HepG2 (cell line): ENCODE measurements around the gene POLR3GL. TPM values are rescaled to one million over a fixed set of nuclear protein-coding genes. Genes with fewer than 3 reads are reported as not detected.

Experiments used
- CBFB ChIP-seq: sonication (generic); formaldehyde crosslinking; IDR thresholded peaks from 2 replicates; pipeline ENCODE4 v1.4.0; 2020; ENCODE audit warnings: missing genetic modification reagents
- CCDC6 ChIP-seq: sonication (generic); formaldehyde crosslinking; IDR thresholded peaks from 2 replicates; pipeline ENCODE4 v1.8.1; 2022; ENCODE audit warnings: mild to moderate bottlenecking, missing genetic modification reagents, moderate library complexity
- FOXP1 ChIP-seq, 2 experiments: fragments of 450-650 bp in 1 of 2; IDR thresholded peaks; 2 replicates each; pipeline ENCODE4 v1.6.1; 2017 to 2018; ENCODE audit warnings: antibody characterized with exemption in 1 of 2
- FOXP4 ChIP-seq: sonication (generic); formaldehyde crosslinking; IDR thresholded peaks from 2 replicates; pipeline ENCODE4 v1.4.0; 2020; ENCODE audit warnings: missing genetic modification reagents
- GLI4 ChIP-seq: sonication (generic); formaldehyde crosslinking; IDR thresholded peaks from 2 replicates; pipeline ENCODE4 v1.5.1; 2020; ENCODE audit warnings: missing genetic modification reagents, mild to moderate bottlenecking, moderate library complexity, borderline replicate concordance
- HDAC6 ChIP-seq: fragments of 200-600 bp; sonication (generic); IDR thresholded peaks from 2 replicates; pipeline ENCODE4 v1.7.0; 2017; ENCODE audit warnings: mild to moderate bottlenecking, antibody characterized with exemption, low read length, low read depth
- POLR2G ChIP-seq: fragments of 200-400 bp; formaldehyde crosslinking; IDR thresholded peaks from 2 replicates; pipeline ENCODE4 v1.6.1; 2018; ENCODE audit warnings: mild to moderate bottlenecking, low read depth, low read length, moderate library complexity
- RBM39 ChIP-seq: fragments of 200-400 bp; formaldehyde crosslinking; IDR thresholded peaks from one replicate; pipeline ENCODE4 v1.6.1; 2018; ENCODE audit warnings: antibody characterized with exemption, mild to moderate bottlenecking, low read depth, low read length; ENCODE audit not compliant: poor library complexity, severe bottlenecking
- RCOR2 ChIP-seq: IDR thresholded peaks from 2 replicates; pipeline ENCODE4 v1.6.1; 2016; ENCODE audit warnings: missing biosample characterization, missing genetic modification reagents
- REXO4 ChIP-seq: sonication (generic); formaldehyde crosslinking; IDR thresholded peaks from 2 replicates; pipeline ENCODE4 v1.8.0; 2022; ENCODE audit warnings: missing genetic modification reagents, mild to moderate bottlenecking, borderline replicate concordance
- ZBTB39 ChIP-seq: sonication (generic); formaldehyde crosslinking; IDR thresholded peaks from 2 replicates; pipeline ENCODE4 v1.5.0; 2020; ENCODE audit warnings: missing genetic modification reagents
- ZBTB42 ChIP-seq: sonication (generic); formaldehyde crosslinking; IDR thresholded peaks from 2 replicates; pipeline ENCODE4 v1.5.0; 2020; ENCODE audit warnings: mild to moderate bottlenecking, missing genetic modification reagents
- ZC3H13 ChIP-seq: sonication (generic); formaldehyde crosslinking; IDR thresholded peaks from 2 replicates; pipeline ENCODE4 v1.8.1; 2023; ENCODE audit warnings: mild to moderate bottlenecking, missing genetic modification reagents, moderate library complexity
- ZMAT5 ChIP-seq: sonication (generic); formaldehyde crosslinking; IDR thresholded peaks from 2 replicates; pipeline ENCODE4 v1.5.0; 2020; ENCODE audit warnings: mild to moderate bottlenecking, low read depth, missing genetic modification reagents, borderline replicate concordance
- ZNF232 ChIP-seq: sonication (generic); formaldehyde crosslinking; IDR thresholded peaks from 2 replicates; pipeline ENCODE4 v1.4.0; 2020; ENCODE audit warnings: missing genetic modification reagents, borderline replicate concordance
- ZNF274 ChIP-seq: sonication (generic); formaldehyde crosslinking; IDR thresholded peaks from 2 replicates; pipeline ENCODE4 v1.5.1; 2020; ENCODE audit warnings: mild to moderate bottlenecking, missing genetic modification reagents
- ZNF335 ChIP-seq: sonication (generic); formaldehyde crosslinking; IDR thresholded peaks from 2 replicates; pipeline ENCODE4 v1.4.0; 2020; ENCODE audit warnings: missing genetic modification reagents
- ZNF430 ChIP-seq: sonication (generic); formaldehyde crosslinking; IDR thresholded peaks from 2 replicates; pipeline ENCODE4 v1.9.0; 2021; ENCODE audit warnings: mild to moderate bottlenecking, missing genetic modification reagents
- ZNF503 ChIP-seq: sonication (generic); formaldehyde crosslinking; IDR thresholded peaks from 2 replicates; pipeline ENCODE4 v1.4.0; 2020; ENCODE audit warnings: missing genetic modification reagents
- ZNF547 ChIP-seq: sonication (generic); formaldehyde crosslinking; IDR thresholded peaks from 2 replicates; pipeline ENCODE4 v1.5.1; 2020; ENCODE audit warnings: mild to moderate bottlenecking, missing genetic modification reagents
- ZNF670 ChIP-seq: sonication (generic); formaldehyde crosslinking; IDR thresholded peaks from 2 replicates; pipeline ENCODE4 v1.8.0; 2022; ENCODE audit warnings: mild to moderate bottlenecking, missing genetic modification reagents, borderline replicate concordance
- ZNF772 ChIP-seq: sonication (generic); formaldehyde crosslinking; IDR thresholded peaks from 2 replicates; pipeline ENCODE4 v1.5.0; 2020; ENCODE audit warnings: mild to moderate bottlenecking, missing genetic modification reagents
- polyA plus RNA-seq, 8 experiments: library from polyadenylated mRNA; depleted of rRNA in 3 of 8; stranded (reverse) in 7 of 8; unstranded in 1 of 8; fragments of >200 nt; fragmentation: Illumina TruSeq in 4 of 8; extraction: Trizol in 4 of 8; gene quantifications; 2 replicates each; pipeline versions ENCODE4 v1.2.1 to v1.2.3, GENCODE V29; 2011 to 2016; ENCODE audit warnings: low read depth in 4 of 8, missing spikeins in 1 of 8, mixed read lengths in 1 of 8; ENCODE audit not compliant: insufficient read depth in 1 of 8
- total RNA-seq, 5 experiments: library from RNA; depleted of rRNA; stranded (reverse); fragments of >200 nt; fragmentation: Illumina TruSeq; extraction: Trizol; gene quantifications; 2 replicates each; pipeline ENCODE4 v1.2.3, GENCODE V29; 2016; ENCODE audit warnings: low read depth in 1 of 5

The POLR3GL gene
- total and polyA plus RNA-seq, 2 of the 13 experiments (the other 11 are each of a cell fraction or from before 2014, with no cell fraction given) = 11.5 to 12.4 TPM

GRCh38 chr1:145918144-145918991, 46.1 kb upstream of the POLR3GL start, which contains the start of gene PEX11B (continued):
- TF ChIP-seq ZNF503 (CRISPR knock-in tag) = peak; percentile 59; the same call in 1 of the 2 replicates
- TF ChIP-seq ZNF547 = peak; percentile 69; the same call in 1 of the 2 replicates
- no peak for TF ChIP-seq ZMAT5 (CRISPR knock-in tag)
- peak; percentile 54; the same call in 1 of the 2 replicates for TF ChIP-seq ZNF670 (CRISPR knock-in tag)
- TF ChIP-seq CBFB = 0 out of 2 replicates have a peak, but pooled peaks have one; percentile 29
- TF ChIP-seq HDAC6 = no peak
- TF ChIP-seq ZC3H13 (CRISPR knock-in tag) = peak; percentile 46; the same call in 1 of the 2 replicates
- TF ChIP-seq ZNF232 (CRISPR knock-in tag) = 0 out of 2 replicates have a peak, but pooled peaks have one; percentile 34
- no peak for TF ChIP-seq ZBTB39
- TF ChIP-seq POLR2G = peak; percentile 66
- peak; percentile 57; the same call in 1 of the 2 replicates for TF ChIP-seq ZNF430 (CRISPR knock-in tag)
- 0 out of 2 replicates have a peak, but pooled peaks have one; percentile 38 for TF ChIP-seq ZNF335
- TF ChIP-seq REXO4 (CRISPR knock-in tag) = no peak
- no peak for TF ChIP-seq FOXP4 (CRISPR knock-in tag)
- TF ChIP-seq ZBTB42 (CRISPR knock-in tag) = no peak
- TF ChIP-seq ZNF772 = 0 out of 2 replicates have a peak, but pooled peaks have one; percentile 47
- TF ChIP-seq CCDC6 (CRISPR knock-in tag) = no peak
- no peak for TF ChIP-seq RBM39
- no peak for TF ChIP-seq FOXP1 (IDR thresholded peaks at IDR 0.05)
- TF ChIP-seq FOXP1 (CRISPR knock-in tag; IDR thresholded peaks at IDR 0.05) = peak; percentile 15; the same call in 1 of the 2 replicates
- TF ChIP-seq RCOR2 (CRISPR knock-in tag) = 0 out of 2 replicates have a peak, but pooled peaks have one; percentile 15
- TF ChIP-seq GLI4 (CRISPR knock-in tag) = peak; percentile 82; the same call in 1 of the 2 replicates
- TF ChIP-seq ZNF274 (CRISPR knock-in tag) = no peak
